DMS79 (cell line): ENCODE data around the gene SHISAL2B.
"Not testable (repeated sequence)": the region's sequence is repeated elsewhere in the genome, so short reads cannot be mapped to it uniquely, and the experiment has no call there.

Experiments
- DNase-seq: peaks from one replicate; lab custom pipeline; 2025; lab: John Stamatoyannopoulos, UW

SHISAL2B gene

GRCh38 chr5:64690417-64691151 is at the start of gene SHISAL2B:
TSS of gene SHISAL2B (plus strand) at chr5:64690503. CDS start at chr5:64690624, 121 bp downstream.
- no peak for DNase-seq

GRCh38 chr5:64644831-64645230 is 45.5 kb upstream of the SHISAL2B start:
- no peak for DNase-seq

GRCh38 chr5:64646169-64646568 is 44.1 kb upstream of the SHISAL2B start:
- DNase-seq = no peak

- no peak for DNase-seq
Observed at GRCh38 chr5:64649512-64649911, 40.8 kb upstream of the SHISAL2B start.

GRCh38 chr5:64653766-64654560 is 36.3 kb upstream of the SHISAL2B start:
- DNase-seq = no peak

GRCh38 chr5:64654561-64654938 is 35.8 kb upstream of the SHISAL2B start:
- DNase-seq = no peak

GRCh38 chr5:64655596-64655995 is 34.7 kb upstream of the SHISAL2B start:
- DNase-seq = no peak

GRCh38 chr5:64659289-64659688 is 31.0 kb upstream of the SHISAL2B start:
- no peak for DNase-seq

GRCh38 chr5:64663181-64663580 is 27.1 kb upstream of the SHISAL2B start:
- not testable (repeated sequence) for DNase-seq

- DNase-seq = no peak
Observed at GRCh38 chr5:64665243-64665642, 25.1 kb upstream of the SHISAL2B start.

GRCh38 chr5:64666078-64666477 is 24.2 kb upstream of the SHISAL2B start:
- DNase-seq = no peak

GRCh38 chr5:64667068-64667467 is 23.2 kb upstream of the SHISAL2B start:
- DNase-seq = no peak

- no peak for DNase-seq
Observed at GRCh38 chr5:64670277-64670676, 20.0 kb upstream of the SHISAL2B start.

- DNase-seq = no peak
Observed at GRCh38 chr5:64671678-64672077, 18.6 kb upstream of the SHISAL2B start.

- DNase-seq = no peak
Observed at GRCh38 chr5:64678374-64678773, 11.9 kb upstream of the SHISAL2B start.

- no peak for DNase-seq
Observed at GRCh38 chr5:64680289-64680688, 10.0 kb upstream of the SHISAL2B start.

- no peak for DNase-seq
Observed at GRCh38 chr5:64682608-64683007, 7.7 kb upstream of the SHISAL2B start.

GRCh38 chr5:64685866-64686265 is 4.4 kb upstream of the SHISAL2B start:
- DNase-seq = no peak

- DNase-seq = no peak
Observed at GRCh38 chr5:64688391-64688790, 1.9 kb upstream of the SHISAL2B start.

GRCh38 chr5:64688965-64689364 is 1.3 kb upstream of the SHISAL2B start:
- no peak for DNase-seq

- DNase-seq = no peak
Observed at GRCh38 chr5:64690104-64690416, 243 bp upstream of the SHISAL2B start.

GRCh38 chr5:64691291-64691690 is 988 bp downstream of the SHISAL2B start:
- no peak for DNase-seq

GRCh38 chr5:64693636-64694035 is 3.3 kb downstream of the SHISAL2B start:
- DNase-seq = no peak

- DNase-seq = not testable (repeated sequence)
Observed at GRCh38 chr5:64696414-64696813, 6.1 kb downstream of the SHISAL2B start.
